HG03439 (cell line): ENCODE results near the gene PEX16.
A peak's percentile ranks its signal among the peaks of the same experiment; 100 is the strongest.

Source experiments
- ATAC-seq: cut with Tn5 transposase; IDR thresholded peaks from one replicate; pipeline ENCODE4 v1.9.1; 2021; ENCODE audit warnings: mild to moderate bottlenecking, moderate library complexity; ENCODE audit not compliant: unreplicated experiment

The PEX16 gene

DNA sequence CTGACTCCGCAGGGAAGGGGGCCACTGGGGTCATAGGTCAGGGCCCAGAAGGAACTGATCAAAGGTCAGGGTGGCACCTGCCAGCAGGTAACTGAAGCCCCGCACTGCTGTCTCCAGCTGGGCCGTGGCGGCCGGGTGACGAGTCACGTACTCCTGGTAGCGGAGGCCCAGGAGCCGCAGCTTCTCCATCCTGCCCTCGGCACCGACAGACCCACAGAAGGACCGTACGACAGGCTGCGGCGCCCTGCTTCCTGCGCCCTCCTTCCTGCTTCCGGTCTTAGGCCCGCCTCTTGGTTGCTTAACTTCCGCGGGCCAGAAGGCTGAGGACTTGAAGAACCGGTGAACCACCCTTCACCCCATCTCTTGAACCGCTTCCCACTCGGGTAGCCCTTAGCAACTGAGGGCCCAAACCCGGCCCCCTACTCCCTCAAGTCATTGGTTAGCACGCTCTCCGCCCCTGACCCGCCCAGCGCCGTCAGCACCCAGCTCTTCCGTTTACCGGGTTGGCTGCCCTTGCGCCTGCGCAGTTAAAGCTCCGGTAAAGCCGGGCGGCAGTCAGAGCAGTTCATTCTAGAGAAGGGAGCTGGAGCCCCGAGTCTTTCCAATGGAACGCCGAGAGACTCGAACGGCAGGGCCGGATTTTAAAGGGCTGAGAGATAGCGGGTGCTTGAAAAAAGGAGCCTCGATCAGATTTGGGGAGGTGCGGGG, at the start of gene PEX16:
PEX16 (minus strand) TSS at position 255 of the 708 bp plus-strand sequence; CDS start at position 189, 66 bp downstream.
- ATAC-seq: peak; percentile 80

DNA sequence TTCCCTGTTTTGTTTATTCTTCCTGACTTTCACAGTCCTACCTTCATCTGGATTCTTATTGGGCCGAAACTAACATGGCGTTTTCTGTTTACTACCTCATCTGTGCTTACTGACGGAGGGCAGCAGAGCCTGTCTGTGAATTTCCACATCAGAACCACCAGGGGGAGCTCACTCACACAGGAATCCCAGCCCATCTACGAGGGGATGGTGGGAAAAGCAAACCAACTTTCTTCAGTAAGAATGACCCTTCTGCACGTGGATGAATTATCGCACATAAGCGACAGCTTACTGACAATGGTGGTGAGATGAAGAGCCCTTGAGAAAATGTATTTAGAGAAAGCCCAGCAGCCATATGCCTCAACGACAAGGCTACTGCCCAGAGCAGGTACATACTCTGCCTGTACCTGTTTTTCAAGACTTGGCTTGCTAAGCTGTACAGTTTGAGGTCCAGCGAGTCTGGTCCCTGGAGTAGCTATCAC, 47.3 kb upstream of the PEX16 start:
- peak; percentile 61 for ATAC-seq

DNA sequence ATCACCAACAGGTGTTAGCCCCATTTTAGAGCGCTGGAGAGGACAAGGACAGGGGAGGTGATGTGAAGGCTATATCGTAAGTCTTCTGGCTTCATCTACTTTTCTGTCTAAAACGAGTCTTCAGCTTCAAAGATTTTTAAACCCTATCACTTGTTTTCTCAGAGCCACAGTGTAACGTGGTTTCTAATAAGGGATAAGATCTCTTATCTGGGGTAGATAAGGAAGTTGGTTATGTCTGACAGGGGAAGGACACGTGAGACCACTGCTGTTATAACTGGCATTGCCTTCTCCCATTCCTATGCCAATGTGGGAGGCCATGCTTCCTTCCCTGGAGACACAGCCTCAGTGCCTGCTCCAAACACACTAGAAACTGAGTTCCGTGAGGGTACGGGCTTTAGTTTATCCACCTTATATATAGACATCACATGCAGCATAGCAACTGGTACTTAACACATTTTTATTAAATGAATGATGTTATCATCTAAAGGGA, 44.1 kb upstream of the PEX16 start:
- no peak for ATAC-seq

DNA sequence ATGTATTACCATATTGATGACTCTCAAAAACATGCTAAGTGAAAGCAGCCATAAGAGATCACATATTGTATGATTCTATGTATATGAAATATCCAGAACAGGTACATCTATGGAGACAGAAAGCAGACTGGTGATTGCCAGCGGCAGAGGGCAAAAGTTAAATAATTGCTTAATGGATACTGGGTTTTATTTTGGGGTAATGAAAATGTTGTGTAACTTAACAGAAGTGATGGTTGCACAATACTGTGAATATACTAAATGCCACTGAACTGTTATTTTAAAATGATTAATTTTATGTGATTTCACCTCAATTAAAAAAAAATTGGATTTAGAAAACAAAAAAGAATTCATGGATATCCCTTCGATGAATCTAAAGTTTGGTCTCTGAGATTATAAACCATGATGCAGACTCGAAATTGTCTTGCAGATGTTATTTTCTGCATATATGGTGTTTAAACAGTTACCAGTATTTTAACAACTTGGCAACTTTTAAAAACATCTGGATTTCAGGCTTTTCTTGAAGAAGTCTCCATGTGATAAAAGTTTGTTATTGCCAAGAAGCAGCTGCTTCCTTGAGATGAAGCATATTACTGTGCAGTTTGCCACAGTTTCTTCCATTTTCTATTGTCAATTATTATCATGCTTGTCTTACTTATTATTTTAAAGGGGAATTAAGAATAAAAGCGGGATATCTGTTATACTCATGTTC, 42.9 kb upstream of the PEX16 start:
- ATAC-seq: no peak

DNA sequence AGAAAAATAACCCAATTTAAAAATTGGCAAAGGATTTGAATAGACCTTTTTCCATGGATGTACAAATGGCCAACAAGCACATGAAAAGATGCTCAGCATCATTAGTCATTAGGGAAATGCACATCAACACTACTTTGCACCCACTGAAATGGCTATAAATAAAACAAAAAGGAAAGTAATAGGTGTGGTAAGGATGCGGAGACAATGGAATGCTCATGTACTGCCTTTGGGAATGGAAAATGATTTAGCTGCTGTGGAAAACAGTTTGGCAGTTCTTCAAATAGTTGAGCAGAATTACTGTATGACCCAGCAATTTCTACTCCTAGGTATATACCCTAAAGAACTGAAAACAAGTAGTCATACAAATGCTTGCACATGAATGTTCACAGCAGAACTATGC, 42.2 kb upstream of the PEX16 start:
- no peak for ATAC-seq

DNA sequence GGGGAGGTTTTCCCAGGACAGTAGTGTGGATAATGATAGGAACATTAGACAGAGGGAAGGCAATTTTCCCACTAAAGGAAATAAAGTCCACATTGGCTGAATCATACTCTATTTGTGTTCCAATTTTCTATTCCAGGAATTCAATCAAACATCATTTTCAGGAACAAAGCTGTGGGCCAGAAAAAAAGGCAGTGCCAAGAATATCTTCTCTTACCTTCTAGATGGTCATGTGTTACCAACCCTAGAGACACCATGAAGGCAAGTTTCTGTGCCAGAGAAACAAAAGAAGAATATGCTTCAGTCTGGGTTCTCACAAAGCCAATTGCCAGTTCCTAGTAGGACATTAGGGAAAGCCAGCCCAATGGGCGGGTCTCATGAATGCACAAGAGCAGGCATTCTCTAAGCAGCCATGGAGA, 32.3 kb upstream of the PEX16 start:
- no peak for ATAC-seq

GRCh38 chr11:45948356-45948755, 30.7 kb upstream of the PEX16 start:
- ATAC-seq: no peak

GRCh38 chr11:45947885-45948284, 30.2 kb upstream of the PEX16 start:
- no peak for ATAC-seq

GRCh38 chr11:45945397-45945999, 27.8 kb upstream of the PEX16 start:
- ATAC-seq: no peak

GRCh38 chr11:45942381-45942780, 24.7 kb upstream of the PEX16 start:
- no peak for ATAC-seq

DNA sequence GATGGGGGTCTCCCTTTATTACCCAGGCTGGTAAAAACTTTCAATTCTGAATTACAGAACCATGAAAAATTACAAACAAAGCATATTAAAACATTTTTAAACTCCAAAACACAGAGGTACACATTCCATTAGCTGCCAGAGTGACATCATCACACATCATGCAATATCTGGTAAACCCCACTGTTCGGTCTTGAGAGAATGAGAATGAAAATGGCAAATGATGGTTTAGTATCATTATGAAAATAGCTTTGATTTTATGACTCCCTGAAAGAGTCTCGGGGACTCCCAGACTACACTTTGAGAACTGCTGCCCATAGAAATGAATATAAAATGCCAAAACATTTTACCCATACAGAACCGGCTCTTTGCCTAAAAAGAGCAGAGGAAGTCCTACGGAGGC, 23.6 kb upstream of the PEX16 start:
- no peak for ATAC-seq

GRCh38 chr11:45939836-45940235, 22.2 kb upstream of the PEX16 start:
- ATAC-seq: no peak

DNA sequence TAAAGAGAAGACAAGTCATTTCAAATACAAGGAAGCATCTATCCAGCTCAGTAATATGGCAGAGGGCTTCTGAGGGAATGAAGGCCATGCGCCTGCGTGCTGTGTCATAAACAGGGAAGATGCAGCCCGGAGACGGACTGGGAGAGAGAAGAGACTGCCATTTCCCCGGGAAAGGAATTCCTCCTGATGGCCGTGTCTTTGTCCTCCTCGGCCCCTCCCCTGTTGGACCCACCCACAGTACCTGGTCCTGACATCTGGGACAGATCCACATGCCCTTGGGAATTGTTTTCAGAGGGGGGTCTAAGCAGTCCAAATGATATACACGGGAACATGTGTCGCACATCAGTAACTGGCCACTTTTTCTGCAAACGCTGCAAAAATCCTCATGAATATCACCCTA, 20.2 kb upstream of the PEX16 start:
- ATAC-seq: no peak

- no peak for ATAC-seq
These were observed 18.9 kb upstream of the PEX16 start for GRCh38 chr11:45936511-45937054.

- ATAC-seq: no peak
These were observed 17.8 kb upstream of the PEX16 start for GRCh38 chr11:45935349-45936064.

- no peak for ATAC-seq
These were observed 17.1 kb upstream of the PEX16 start for GRCh38 chr11:45934580-45935318.

DNA sequence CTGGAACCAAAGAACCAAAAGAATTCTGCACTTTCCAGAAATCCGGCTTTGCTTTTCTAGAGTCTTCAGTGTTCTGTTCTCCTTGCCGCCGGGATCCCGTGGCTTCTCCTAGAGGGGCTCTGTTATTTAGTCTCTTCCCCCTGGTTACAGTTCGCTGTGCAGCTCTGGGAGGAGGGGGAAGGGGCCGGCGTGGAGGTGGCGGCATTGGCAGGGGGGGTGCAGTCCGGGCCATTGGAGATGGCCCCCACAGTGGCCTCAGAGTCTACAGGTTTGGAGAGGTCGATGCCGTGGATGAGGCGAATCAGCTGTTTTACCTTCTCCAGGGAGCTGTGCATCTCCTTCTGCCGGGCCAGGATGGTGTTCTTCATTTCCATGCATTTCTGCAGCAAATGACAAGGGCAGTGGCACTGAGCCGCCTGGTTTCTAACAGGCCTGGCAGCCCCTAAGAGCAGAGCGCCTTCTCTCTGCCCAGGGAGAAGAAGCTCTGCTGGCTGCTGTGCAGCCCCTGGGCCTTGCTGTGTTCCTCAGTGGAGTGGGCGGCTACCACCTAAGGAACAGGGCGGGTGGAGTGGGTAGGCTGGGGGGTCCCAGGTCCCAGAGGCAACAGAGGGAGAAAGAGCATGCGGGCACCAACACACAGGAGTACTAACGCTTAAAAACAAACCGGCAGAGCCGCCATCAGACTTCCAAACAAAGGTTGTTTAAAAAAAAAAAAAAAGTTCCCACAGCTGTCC, 16.3 kb upstream of the PEX16 start:
- no peak for ATAC-seq

GRCh38 chr11:45933131-45933831, 15.6 kb upstream of the PEX16 start:
- ATAC-seq: no peak

DNA sequence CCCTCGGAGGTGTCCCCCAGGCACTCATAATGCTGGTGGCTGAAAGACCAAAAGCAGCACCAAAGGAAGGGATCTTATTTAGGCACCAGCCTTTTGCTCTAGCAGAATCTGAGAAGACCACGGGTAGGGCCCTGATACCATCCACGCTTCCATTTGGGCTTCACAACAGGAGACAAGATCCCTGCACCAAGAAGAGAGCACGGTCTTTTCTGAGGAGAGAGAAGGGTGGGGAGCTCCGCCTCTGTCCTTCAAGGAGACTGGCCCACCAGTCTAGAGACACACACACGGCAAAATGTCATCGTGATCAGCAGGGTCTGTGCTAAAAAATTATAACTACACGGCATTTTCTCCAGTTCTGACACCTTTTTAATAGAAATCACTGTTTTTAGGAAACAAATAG, 14.5 kb upstream of the PEX16 start:
- no peak for ATAC-seq
